Measurements from ENCODE around the gene CYTH2.
A peak's percentile ranks its signal among the peaks of the same experiment; 100 is the strongest.

DNA sequence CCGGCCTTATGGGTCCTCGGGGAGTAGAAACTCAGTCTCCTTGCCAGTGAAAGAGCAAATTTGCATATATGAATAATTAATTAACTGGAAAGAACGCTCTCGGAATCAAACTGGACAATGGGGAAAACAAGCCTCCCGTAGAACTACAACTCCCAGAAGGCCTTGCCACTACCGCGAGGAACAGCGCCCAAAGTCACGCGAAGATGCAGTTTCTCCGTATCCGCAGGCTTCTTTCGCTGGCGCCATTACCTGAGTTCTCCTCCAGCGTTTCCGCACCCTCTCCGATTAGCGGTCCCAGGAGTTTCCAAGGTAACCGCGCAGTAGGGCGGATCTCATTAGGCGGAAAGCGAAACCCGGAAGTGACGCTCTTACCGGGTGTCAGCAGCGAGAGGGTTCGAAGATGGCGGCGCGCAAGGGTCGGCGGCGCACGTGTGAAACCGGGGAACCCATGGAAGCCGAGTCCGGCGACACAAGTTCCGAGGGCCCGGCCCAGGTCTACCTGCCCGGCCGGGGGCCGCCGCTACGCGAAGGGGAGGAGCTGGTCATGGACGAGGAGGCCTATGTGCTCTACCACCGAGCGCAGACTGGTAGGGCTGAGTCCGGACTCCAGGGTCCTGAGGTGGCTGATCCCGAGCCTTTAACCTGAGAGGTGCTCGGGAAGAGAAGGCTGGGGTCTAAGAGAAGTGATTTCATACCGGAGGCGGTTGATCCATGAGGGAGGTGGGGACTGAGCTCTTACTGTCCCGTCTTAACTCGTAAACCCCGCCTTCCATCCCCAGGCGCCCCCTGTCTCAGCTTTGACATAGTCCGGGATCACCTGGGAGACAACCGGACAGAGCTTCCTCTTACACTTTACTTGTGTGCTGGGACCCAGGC, 23.3 kb upstream of the CYTH2 start, which contains the start of gene GRWD1:
- TF ChIP-seq, protein P1, sequence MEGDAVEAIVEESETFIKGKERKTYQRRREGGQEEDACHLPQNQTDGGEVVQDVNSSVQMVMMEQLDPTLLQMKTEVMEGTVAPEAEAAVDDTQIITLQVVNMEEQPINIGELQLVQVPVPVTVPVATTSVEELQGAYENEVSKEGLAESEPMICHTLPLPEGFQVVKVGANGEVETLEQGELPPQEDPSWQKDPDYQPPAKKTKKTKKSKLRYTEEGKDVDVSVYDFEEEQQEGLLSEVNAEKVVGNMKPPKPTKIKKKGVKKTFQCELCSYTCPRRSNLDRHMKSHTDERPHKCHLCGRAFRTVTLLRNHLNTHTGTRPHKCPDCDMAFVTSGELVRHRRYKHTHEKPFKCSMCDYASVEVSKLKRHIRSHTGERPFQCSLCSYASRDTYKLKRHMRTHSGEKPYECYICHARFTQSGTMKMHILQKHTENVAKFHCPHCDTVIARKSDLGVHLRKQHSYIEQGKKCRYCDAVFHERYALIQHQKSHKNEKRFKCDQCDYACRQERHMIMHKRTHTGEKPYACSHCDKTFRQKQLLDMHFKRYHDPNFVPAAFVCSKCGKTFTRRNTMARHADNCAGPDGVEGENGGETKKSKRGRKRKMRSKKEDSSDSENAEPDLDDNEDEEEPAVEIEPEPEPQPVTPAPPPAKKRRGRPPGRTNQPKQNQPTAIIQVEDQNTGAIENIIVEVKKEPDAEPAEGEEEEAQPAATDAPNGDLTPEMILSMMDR (IDR thresholded peaks at IDR 0.05), result no peak
- peak in 2 of 3 donors; percentile 72 to 76 for TF ChIP-seq POLR2A (IDR thresholded peaks at IDR 0.05)
